Activated CD8-positive, alpha-beta memory T cell treated with anti-CD3 and anti-CD28 coated beads, Interleukin-2, amount 50 U/mL, for 24 hours (primary cell): ENCODE measurements around the gene PA2G4.

ENCODE experiments used
- DNase-seq: peaks from one replicate; pipeline ENCODE4 v3.0.0-alpha.2; 2020; ENCODE audit errors: extremely low read depth

Gene PA2G4

GRCh38 chr12:56126732-56127239 lies 22.4 kb downstream of the PA2G4 start:
- no peak for DNase-seq

- DNase-seq = no peak
Observed at GRCh38 chr12:56127485-56127887, 23.1 kb downstream of the PA2G4 start.

- DNase-seq = peak; percentile 92
Observed at GRCh38 chr12:56127888-56128669, 23.7 kb downstream of the PA2G4 start, which contains the start of gene ESYT1. ESYT1 (plus strand) TSS chr12:56128267; CDS start chr12:56128320, 53 bp downstream.

GRCh38 chr12:56128670-56129205 lies 24.4 kb downstream of the PA2G4 start:
- DNase-seq = no peak

- no peak for DNase-seq
Observed at GRCh38 chr12:56129206-56129941, 25.0 kb downstream of the PA2G4 start.

- DNase-seq = no peak
Observed at GRCh38 chr12:56129942-56130495, 25.7 kb downstream of the PA2G4 start.

- no peak for DNase-seq
Observed at GRCh38 chr12:56130876-56131275, 26.5 kb downstream of the PA2G4 start.

- DNase-seq = no peak
Observed at GRCh38 chr12:56134897-56135296, 30.5 kb downstream of the PA2G4 start.

- no peak for DNase-seq
Observed at GRCh38 chr12:56137853-56138571, 33.7 kb downstream of the PA2G4 start.

- DNase-seq = no peak
Observed at GRCh38 chr12:56141946-56142784, 37.8 kb downstream of the PA2G4 start.

GRCh38 chr12:56143217-56143616 lies 38.9 kb downstream of the PA2G4 start:
- DNase-seq = no peak

- DNase-seq = no peak
Observed at GRCh38 chr12:56143870-56144269, 39.5 kb downstream of the PA2G4 start.

GRCh38 chr12:56145217-56145616 lies 40.9 kb downstream of the PA2G4 start:
- DNase-seq = no peak

- no peak for DNase-seq
Observed at GRCh38 chr12:56146492-56147460, 42.4 kb downstream of the PA2G4 start.

GRCh38 chr12:56150563-56150962 lies 46.2 kb downstream of the PA2G4 start:
- DNase-seq = no peak

GRCh38 chr12:56151672-56152131 lies 47.3 kb downstream of the PA2G4 start:
- no peak for DNase-seq

GRCh38 chr12:56152132-56152755 lies 47.9 kb downstream of the PA2G4 start, which contains the start of gene MYL6B:
MYL6B (plus strand) TSS chr12:56152587; CDS start chr12:56153919, 1,332 bp downstream.
- DNase-seq = peak; percentile 86

- no peak for DNase-seq
Observed at GRCh38 chr12:56152756-56153677, 48.7 kb downstream of the PA2G4 start.
